AG04450 (cell line): Measurements from ENCODE around the gene MST1. TPM values are rescaled to one million over a fixed set of nuclear protein-coding genes. Genes with fewer than 3 reads are reported as not detected.
"Not testable (repeated sequence)": the region's sequence is repeated elsewhere in the genome, so short reads cannot be mapped to it uniquely, and the experiment has no call there.

Source experiments
- CTCF ChIA-PET: fragments of 300-600, 350-600 bp; formaldehyde crosslinking; extraction: SDS; loops from one replicate; lab custom pipeline; 2022; ENCODE audit warnings: antibody characterized with exemption, inconsistent platforms; lab: Charles Lee
- POLR2A ChIA-PET: fragments of 350-600 bp; formaldehyde crosslinking; extraction: SDS; loops from one replicate; lab custom pipeline; 2021; ENCODE audit warnings: antibody characterized with exemption, inconsistent platforms; lab: Yijun Ruan, JAX
- DNase-seq: peaks from one replicate; pipeline ENCODE4 v3.0.0-alpha.2; 2011; ENCODE audit warnings: low read depth, low spot score
- H3K27ac ChIP-seq: one replicate; pipeline ENCODE4 v1.5.1; 2012; ENCODE audit warnings: low read depth, low read length, control low read depth
- H3K27me3 ChIP-seq: one replicate; pipeline ENCODE4 v1.6.0; 2012; ENCODE audit warnings: low read length; ENCODE audit not compliant: control insufficient read depth, insufficient read depth
- H3K4me3 ChIP-seq: 2 replicates; pipeline ENCODE4 v1.5.1; 2011; ENCODE audit warnings: mild to moderate bottlenecking, low read depth, low read length, control low read depth
- H3K9me3 ChIP-seq: 2 replicates; pipeline ENCODE4 v1.5.1; 2012; ENCODE audit warnings: low read length; ENCODE audit not compliant: control insufficient read depth, insufficient read depth
- polyA plus RNA-seq: library from polyadenylated mRNA; depleted of rRNA; stranded (reverse); fragments of >200 nt; gene quantifications from 2 replicates; pipeline ENCODE4 v1.2.3, GENCODE V29; 2011
- TF ChIP-seq, protein P1 (sequence below): IDR thresholded peaks from 2 replicates; pipeline ENCODE4 v1.5.1; 2011; ENCODE audit warnings: low read depth, low read length, control low read depth, inconsistent platforms

MST1 gene
- polyA plus RNA-seq, 1 experiment = 6.5 TPM

GRCh38 chr3:49688338-49689045 is 782 bp downstream of the MST1 start:
- CTCF ChIA-PET, DNase-seq, H3K27me3 ChIP-seq, H3K9me3 ChIP-seq, H3K27ac ChIP-seq, POLR2A ChIA-PET: not testable (repeated sequence)
- H3K4me3 ChIP-seq = peak overlapping the region; percentile 95

DNA sequence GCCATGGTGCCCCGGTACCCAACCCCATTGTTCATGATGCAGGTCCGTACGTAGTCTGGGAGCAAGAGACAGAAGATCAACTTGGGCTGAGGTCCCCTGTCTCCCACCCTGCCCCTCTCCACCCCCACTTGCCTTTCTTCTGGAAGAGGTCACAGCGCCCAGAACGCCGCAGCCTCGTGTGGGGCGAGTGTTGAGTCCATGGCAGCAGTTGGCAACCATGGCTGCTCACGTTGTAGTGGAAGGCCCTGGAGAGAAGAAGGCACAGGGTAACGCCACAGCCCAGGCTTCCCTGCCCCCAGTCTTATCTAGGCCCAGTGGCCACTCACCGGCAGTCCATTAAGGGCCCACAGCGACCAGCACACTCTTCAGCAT is 1.9 kb downstream of the MST1 start:
- CTCF ChIA-PET, H3K9me3 ChIP-seq, DNase-seq, POLR2A ChIA-PET, H3K27me3 ChIP-seq, H3K27ac ChIP-seq, H3K4me3 ChIP-seq: not testable (repeated sequence)

- CTCF ChIA-PET, H3K27ac ChIP-seq, H3K27me3 ChIP-seq, DNase-seq, H3K9me3 ChIP-seq, POLR2A ChIA-PET: not testable (repeated sequence)
- peak overlapping the region; percentile 39 for H3K4me3 ChIP-seq
Measured at GRCh38 chr3:49686769-49687423, 2.4 kb downstream of the MST1 start.

GRCh38 chr3:49686346-49686745 is 2.9 kb downstream of the MST1 start:
- not testable (repeated sequence) for H3K27ac ChIP-seq, DNase-seq

DNA sequence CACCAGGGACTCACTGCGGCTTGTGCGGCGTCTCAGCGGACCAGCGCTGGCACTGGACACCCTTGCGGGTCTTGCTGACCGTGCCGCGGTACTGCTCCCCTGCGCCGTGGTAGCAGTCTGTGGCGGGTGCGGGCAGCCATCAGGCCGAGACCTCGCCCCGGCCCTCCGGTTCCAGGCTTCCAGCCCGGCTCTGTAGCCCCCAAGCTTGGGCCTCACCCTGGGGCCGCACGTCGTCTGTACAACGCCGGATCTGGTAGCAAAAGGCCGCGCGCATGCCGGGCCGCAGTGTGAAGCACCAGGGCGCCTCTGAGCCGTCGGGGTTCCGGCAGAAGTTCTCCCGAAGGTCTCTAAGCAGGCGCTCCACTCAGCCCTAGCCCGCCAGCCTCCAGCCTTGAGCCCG is 3.4 kb downstream of the MST1 start:
- CTCF ChIA-PET, POLR2A ChIA-PET, H3K4me3 ChIP-seq, H3K9me3 ChIP-seq, H3K27ac ChIP-seq, H3K27me3 ChIP-seq, DNase-seq: not testable (repeated sequence)

More at GRCh38 chr3:49686346-49686745, 2.9 kb downstream of the MST1 start:
- H3K27me3 ChIP-seq, CTCF ChIA-PET, POLR2A ChIA-PET, H3K9me3 ChIP-seq: not testable (repeated sequence)
- H3K4me3 ChIP-seq = peak overlapping the region; percentile 39

DNA sequence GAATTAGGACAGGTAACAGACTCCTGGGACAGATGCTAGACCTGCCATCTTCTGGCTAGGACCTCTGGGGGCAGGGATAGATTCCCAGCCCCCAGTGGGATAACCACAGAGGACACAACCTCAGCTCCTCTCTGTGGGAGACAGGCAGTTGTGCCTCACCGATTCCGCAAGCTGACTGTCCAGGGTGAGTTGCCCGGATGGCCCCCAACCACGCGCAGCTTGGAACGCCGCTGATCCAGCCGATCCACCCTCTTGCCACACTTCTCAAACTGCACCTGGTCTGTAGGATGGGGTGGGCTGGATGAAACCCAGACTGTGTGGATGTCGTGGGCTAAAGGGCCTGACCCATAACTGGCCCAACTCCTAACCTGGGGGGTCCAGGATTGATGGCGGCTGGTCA is 4.2 kb downstream of the MST1 start:
- H3K27ac ChIP-seq, H3K27me3 ChIP-seq, CTCF ChIA-PET, H3K4me3 ChIP-seq, POLR2A ChIA-PET, H3K9me3 ChIP-seq, DNase-seq: not testable (repeated sequence)

DNA sequence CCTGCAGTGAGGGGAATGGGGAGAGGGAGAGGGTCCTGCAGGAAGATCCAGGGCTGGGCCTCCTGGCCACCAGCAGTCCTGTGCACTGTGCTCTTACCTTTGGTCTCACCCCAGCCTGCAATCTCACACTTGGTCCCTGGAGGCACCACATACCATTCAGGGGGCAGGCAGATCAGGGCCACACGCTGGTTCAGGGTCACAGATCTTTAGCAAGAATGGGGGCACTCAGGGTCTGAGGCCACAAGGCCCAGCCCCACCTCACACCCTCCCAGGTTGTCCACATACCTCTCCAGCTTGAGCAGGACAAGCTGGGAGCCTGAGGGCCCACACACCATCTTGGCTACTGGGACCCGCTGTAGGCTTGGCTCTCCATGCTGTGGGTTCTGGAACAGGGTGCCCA is 4.8 kb downstream of the MST1 start:
- H3K27me3 ChIP-seq, POLR2A ChIA-PET, H3K4me3 ChIP-seq, H3K9me3 ChIP-seq, H3K27ac ChIP-seq, DNase-seq, CTCF ChIA-PET: not testable (repeated sequence)

DNA sequence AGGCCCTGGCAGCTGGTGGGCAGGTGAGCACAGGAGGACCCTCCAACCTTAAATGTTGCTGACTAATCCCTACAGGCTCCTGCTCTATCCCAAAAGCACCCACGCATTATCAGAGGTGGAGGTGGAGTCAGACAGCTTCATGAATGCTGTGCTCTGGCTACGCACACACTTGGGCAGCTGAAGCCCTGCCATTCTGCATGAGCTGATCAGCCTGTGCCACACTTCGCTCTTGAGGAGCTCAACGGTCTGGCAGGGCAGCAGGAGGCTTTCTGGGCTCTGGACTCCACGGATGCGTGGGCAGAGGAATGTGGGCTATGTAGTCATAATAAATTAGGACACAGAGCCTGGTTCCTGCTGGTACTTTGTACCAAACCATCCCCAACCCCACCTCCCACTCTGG is 6.1 kb downstream of the MST1 start:
- Histone ChIP-seq H3K9me3 (no peaks in the 10 kb centered on the region), H3K27me3 (no peaks in the 10 kb centered on the region), H3K27ac (no peak overlapping the region), H3K4me3 (no peak overlapping the region)
- CTCF ChIA-PET = no interaction called here
- TF ChIP-seq, protein P1, sequence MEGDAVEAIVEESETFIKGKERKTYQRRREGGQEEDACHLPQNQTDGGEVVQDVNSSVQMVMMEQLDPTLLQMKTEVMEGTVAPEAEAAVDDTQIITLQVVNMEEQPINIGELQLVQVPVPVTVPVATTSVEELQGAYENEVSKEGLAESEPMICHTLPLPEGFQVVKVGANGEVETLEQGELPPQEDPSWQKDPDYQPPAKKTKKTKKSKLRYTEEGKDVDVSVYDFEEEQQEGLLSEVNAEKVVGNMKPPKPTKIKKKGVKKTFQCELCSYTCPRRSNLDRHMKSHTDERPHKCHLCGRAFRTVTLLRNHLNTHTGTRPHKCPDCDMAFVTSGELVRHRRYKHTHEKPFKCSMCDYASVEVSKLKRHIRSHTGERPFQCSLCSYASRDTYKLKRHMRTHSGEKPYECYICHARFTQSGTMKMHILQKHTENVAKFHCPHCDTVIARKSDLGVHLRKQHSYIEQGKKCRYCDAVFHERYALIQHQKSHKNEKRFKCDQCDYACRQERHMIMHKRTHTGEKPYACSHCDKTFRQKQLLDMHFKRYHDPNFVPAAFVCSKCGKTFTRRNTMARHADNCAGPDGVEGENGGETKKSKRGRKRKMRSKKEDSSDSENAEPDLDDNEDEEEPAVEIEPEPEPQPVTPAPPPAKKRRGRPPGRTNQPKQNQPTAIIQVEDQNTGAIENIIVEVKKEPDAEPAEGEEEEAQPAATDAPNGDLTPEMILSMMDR = no peak
- DNase-seq = no peak
- POLR2A ChIA-PET = no interaction called here
